ENCODE results near the gene KSR1.
A peak's percentile ranks its signal among the peaks of the same experiment; 100 is the strongest.
"Not testable (repeated sequence)": the region's sequence is repeated elsewhere in the genome, so short reads cannot be mapped to it uniquely, and the experiment has no call there.

KSR1 gene

DNA sequence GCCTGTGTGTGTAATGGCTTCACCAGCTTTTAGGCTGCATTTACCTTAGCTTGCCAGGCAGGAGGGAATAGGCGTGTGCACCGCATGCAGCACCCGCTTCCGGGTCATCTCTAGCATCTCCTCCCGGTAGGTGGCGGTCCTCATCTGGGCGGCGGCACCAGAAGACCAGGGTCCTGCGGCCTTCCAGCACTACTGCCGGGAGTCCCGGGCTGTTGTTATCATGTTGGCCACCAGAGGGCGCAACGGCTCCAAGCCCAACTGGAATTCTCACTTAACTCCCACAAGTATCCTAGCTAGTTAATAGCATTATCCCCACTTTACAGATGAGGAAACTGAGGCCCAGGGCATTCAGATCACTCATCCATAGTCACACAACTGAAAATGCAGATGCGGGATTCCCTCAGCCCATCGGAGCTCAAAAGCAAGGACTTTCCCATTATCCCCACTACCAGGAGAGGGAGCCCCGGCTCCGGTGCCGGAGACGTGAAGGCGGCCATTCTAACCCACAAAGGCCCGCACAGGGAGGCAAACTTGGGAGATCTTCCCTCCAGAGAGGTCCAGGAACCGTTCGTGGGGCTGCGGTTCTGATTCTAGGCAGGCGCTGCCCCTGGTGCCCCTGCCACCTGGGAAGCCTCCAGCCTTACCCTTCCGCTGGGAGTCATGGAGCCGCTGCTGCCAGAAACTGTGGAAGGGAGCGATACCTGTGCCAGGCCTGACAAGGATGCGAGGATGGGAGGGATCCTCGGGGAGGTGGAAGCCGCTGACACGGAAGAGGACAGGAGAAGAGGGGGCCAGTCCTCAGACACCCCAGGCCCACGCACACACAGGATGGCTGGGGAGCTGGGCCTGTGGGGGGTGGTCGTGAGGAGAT, 198.6 kb downstream of the KSR1 start:
- Histone ChIP-seq H3K4me3 (ENCODE audit: low read depth in 1 of 2, low read length in 1 of 2) (no peak overlapping the region), H3K36me3 (no peaks in the 10 kb centered on the region), H3K27me3 (no peaks in the 10 kb centered on the region), H3K9me3 (no peaks in the 10 kb centered on the region), H3K4me1 (ENCODE audit: control insufficient read depth in 1 of 2, insufficient read depth in 1 of 2, low read depth in 1 of 2, low read length in 1 of 2) (no peaks in the 10 kb centered on the region), H3K27ac (no peak overlapping the region)
- TF ChIP-seq, protein P1, sequence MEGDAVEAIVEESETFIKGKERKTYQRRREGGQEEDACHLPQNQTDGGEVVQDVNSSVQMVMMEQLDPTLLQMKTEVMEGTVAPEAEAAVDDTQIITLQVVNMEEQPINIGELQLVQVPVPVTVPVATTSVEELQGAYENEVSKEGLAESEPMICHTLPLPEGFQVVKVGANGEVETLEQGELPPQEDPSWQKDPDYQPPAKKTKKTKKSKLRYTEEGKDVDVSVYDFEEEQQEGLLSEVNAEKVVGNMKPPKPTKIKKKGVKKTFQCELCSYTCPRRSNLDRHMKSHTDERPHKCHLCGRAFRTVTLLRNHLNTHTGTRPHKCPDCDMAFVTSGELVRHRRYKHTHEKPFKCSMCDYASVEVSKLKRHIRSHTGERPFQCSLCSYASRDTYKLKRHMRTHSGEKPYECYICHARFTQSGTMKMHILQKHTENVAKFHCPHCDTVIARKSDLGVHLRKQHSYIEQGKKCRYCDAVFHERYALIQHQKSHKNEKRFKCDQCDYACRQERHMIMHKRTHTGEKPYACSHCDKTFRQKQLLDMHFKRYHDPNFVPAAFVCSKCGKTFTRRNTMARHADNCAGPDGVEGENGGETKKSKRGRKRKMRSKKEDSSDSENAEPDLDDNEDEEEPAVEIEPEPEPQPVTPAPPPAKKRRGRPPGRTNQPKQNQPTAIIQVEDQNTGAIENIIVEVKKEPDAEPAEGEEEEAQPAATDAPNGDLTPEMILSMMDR (IDR thresholded peaks at IDR 0.05) = peak; percentile 91

DNA sequence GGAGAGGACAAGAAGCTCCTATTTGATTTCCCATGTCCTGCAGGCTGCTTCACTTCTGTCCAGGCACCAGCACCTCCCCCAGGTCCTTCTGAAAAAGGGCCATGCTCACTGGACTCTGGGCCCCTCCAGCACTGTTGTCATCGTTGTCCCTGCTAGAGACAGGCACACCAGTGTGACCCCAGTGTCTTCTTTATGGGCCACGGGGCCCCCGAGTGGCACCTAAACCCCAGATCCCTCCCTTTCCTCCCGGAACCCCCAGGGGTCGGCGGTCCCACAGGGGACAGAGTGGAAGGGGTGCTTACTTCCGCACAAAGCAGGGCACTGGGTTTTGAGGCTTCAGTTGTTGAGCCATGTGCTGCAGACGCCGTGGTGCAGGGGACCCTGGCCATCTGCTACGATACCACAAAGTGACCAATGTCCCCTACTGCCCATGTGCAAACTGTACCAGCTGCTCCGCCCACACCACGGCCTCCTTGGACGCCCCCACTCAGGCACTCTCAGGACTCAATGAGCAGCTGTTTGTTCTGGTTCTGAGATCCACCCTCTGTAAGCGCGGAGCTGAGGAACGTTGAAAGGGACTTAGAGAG, 199.4 kb downstream of the KSR1 start:
- not testable (repeated sequence) for H3K27me3 ChIP-seq; H3K36me3 ChIP-seq; H3K4me1 ChIP-seq (ENCODE audit: control insufficient read depth in 1 of 2, insufficient read depth in 1 of 2, low read depth in 1 of 2, low read length in 1 of 2); H3K9me3 ChIP-seq; H3K27ac ChIP-seq; H3K4me3 ChIP-seq (ENCODE audit: low read depth in 1 of 2, low read length in 1 of 2)

GRCh38 chr17:27656620-27657019, 200.4 kb downstream of the KSR1 start:
- not testable (repeated sequence) for H3K27me3 ChIP-seq; H3K4me3 ChIP-seq (ENCODE audit: low read depth in 1 of 2, low read length in 1 of 2); H3K4me1 ChIP-seq (ENCODE audit: control insufficient read depth in 1 of 2, insufficient read depth in 1 of 2, low read depth in 1 of 2, low read length in 1 of 2); H3K27ac ChIP-seq; H3K36me3 ChIP-seq; H3K9me3 ChIP-seq

- no peak overlapping the region for H3K4me3 ChIP-seq (ENCODE audit: low read depth in 1 of 2, low read length in 1 of 2)
- H3K27ac ChIP-seq = no peak overlapping the region
- H3K27me3 ChIP-seq = no peaks in the 10 kb centered on the region
- H3K4me1 ChIP-seq (ENCODE audit: control insufficient read depth in 1 of 2, insufficient read depth in 1 of 2, low read depth in 1 of 2, low read length in 1 of 2) = no peaks in the 10 kb centered on the region
- H3K9me3 ChIP-seq = no peaks in the 10 kb centered on the region
- no peaks in the 10 kb centered on the region for H3K36me3 ChIP-seq
- TF ChIP-seq, protein P1 (IDR thresholded peaks at IDR 0.05) = no peak
Observed at GRCh38 chr17:27657620-27658019, 201.4 kb downstream of the KSR1 start.

- H3K27me3 ChIP-seq = no peaks in the 10 kb centered on the region
- TF ChIP-seq, protein P1 (IDR thresholded peaks at IDR 0.05) = no peak
- H3K4me3 ChIP-seq (ENCODE audit: low read depth in 1 of 2, low read length in 1 of 2) = no peak overlapping the region
- H3K27ac ChIP-seq = no peak overlapping the region
- H3K36me3 ChIP-seq = no peaks in the 10 kb centered on the region
- H3K4me1 ChIP-seq (ENCODE audit: control insufficient read depth in 1 of 2, insufficient read depth in 1 of 2, low read depth in 1 of 2, low read length in 1 of 2) = no peaks in the 10 kb centered on the region
- no peaks in the 10 kb centered on the region for H3K9me3 ChIP-seq
Observed at GRCh38 chr17:27659683-27660082, 203.4 kb downstream of the KSR1 start.

- TF ChIP-seq, protein P1 (IDR thresholded peaks at IDR 0.05) = no peak
- Histone ChIP-seq H3K9me3 (no peaks in the 10 kb centered on the region), H3K4me3 (ENCODE audit: low read depth in 1 of 2, low read length in 1 of 2) (no peak overlapping the region)
Observed at GRCh38 chr17:27660436-27660835, 204.2 kb downstream of the KSR1 start.

More at GRCh38 chr17:27660436-27660835, 204.2 kb downstream of the KSR1 start:
- no peaks in the 10 kb centered on the region for H3K27me3 ChIP-seq
- H3K36me3 ChIP-seq = no peaks in the 10 kb centered on the region
- no peaks in the 10 kb centered on the region for H3K4me1 ChIP-seq (ENCODE audit: control insufficient read depth in 1 of 2, insufficient read depth in 1 of 2, low read depth in 1 of 2, low read length in 1 of 2)
- no peak overlapping the region for H3K27ac ChIP-seq
